GM19099 (cell line): ENCODE results near the gene DCDC2C.

Experiments
- POLR2A ChIP-seq: IDR thresholded peaks from 3 replicates; pipeline ENCODE4 v1.6.1; 2011; ENCODE audit warnings: low read depth; ENCODE audit not compliant: insufficient read length; ENCODE audit errors: extremely low read depth

The DCDC2C gene

GRCh38 chr2:3725458-3726250, 22.3 kb downstream of the DCDC2C start:
- no peak for TF ChIP-seq POLR2A

- TF ChIP-seq POLR2A, result no peak
These were observed 23.1 kb downstream of the DCDC2C start for GRCh38 chr2:3726511-3726910.

- no peak for TF ChIP-seq POLR2A
These were observed 24.1 kb downstream of the DCDC2C start for GRCh38 chr2:3727397-3728045.

- TF ChIP-seq POLR2A, result no peak
These were observed 25.0 kb downstream of the DCDC2C start for GRCh38 chr2:3728104-3729054.

GRCh38 chr2:3729055-3729448, 25.7 kb downstream of the DCDC2C start:
- TF ChIP-seq POLR2A, result no peak

GRCh38 chr2:3729786-3730185, 26.4 kb downstream of the DCDC2C start:
- TF ChIP-seq POLR2A, result no peak

GRCh38 chr2:3730646-3731045, 27.3 kb downstream of the DCDC2C start:
- TF ChIP-seq POLR2A, result no peak

GRCh38 chr2:3731829-3732228, 28.5 kb downstream of the DCDC2C start:
- no peak for TF ChIP-seq POLR2A

GRCh38 chr2:3736112-3736511, 32.7 kb downstream of the DCDC2C start:
- TF ChIP-seq POLR2A, result no peak

GRCh38 chr2:3737128-3737527, 33.8 kb downstream of the DCDC2C start:
- TF ChIP-seq POLR2A, result no peak

GRCh38 chr2:3738454-3738853, 35.1 kb downstream of the DCDC2C start:
- no peak for TF ChIP-seq POLR2A

GRCh38 chr2:3739313-3739712, 35.9 kb downstream of the DCDC2C start:
- no peak for TF ChIP-seq POLR2A

- TF ChIP-seq POLR2A, result no peak
These were observed 38.0 kb downstream of the DCDC2C start for GRCh38 chr2:3741396-3741795.

GRCh38 chr2:3741867-3742602, 38.7 kb downstream of the DCDC2C start:
- no peak for TF ChIP-seq POLR2A
